IgD-negative memory B cell (primary cell): ENCODE data around the gene UMODL1. TPM values are rescaled to one million over a fixed set of nuclear protein-coding genes. Genes with fewer than 3 reads are reported as not detected.

ENCODE experiments used
- H3K27ac Mint-ChIP-seq, 3 donors: one replicate each; pipeline ENCODE4 v1.8.0; 2020 to 2022; ENCODE audit warnings: mild to moderate bottlenecking in 3 of 3, mixed read lengths in 3 of 3, moderate library complexity in 1 of 3
- H3K27me3 Mint-ChIP-seq: one replicate; pipeline ENCODE4 v1.8.0; 2021; ENCODE audit warnings: mixed read lengths
- H3K36me3 Mint-ChIP-seq: one replicate; pipeline ENCODE4 v1.8.0; 2020; ENCODE audit warnings: mild to moderate bottlenecking, mixed read lengths
- H3K4me1 Mint-ChIP-seq, 3 donors: one replicate each; pipeline ENCODE4 v1.8.0; 2020 to 2022; ENCODE audit warnings: mixed read lengths in 3 of 3, mild to moderate bottlenecking in 1 of 3
- H3K4me3 Mint-ChIP-seq, 4 donors: one replicate each; pipeline ENCODE4 v1.8.0; 2020 to 2022; ENCODE audit warnings: mild to moderate bottlenecking in 4 of 4, mixed read lengths in 4 of 4, moderate library complexity in 3 of 4
- H3K9me3 Mint-ChIP-seq, 3 donors: one replicate each; pipeline ENCODE4 v1.8.0; 2020 to 2021; ENCODE audit warnings: mixed read lengths in 3 of 3, mild to moderate bottlenecking in 1 of 3
- polyA plus RNA-seq: library from polyadenylated mRNA; unstranded; fragments of 300-500 nt; fragmentation: Illumina TruSeq; gene quantifications from one replicate; pipeline ENCODE4 v1.2.3, GENCODE V29; 2021

UMODL1 gene, protein sequence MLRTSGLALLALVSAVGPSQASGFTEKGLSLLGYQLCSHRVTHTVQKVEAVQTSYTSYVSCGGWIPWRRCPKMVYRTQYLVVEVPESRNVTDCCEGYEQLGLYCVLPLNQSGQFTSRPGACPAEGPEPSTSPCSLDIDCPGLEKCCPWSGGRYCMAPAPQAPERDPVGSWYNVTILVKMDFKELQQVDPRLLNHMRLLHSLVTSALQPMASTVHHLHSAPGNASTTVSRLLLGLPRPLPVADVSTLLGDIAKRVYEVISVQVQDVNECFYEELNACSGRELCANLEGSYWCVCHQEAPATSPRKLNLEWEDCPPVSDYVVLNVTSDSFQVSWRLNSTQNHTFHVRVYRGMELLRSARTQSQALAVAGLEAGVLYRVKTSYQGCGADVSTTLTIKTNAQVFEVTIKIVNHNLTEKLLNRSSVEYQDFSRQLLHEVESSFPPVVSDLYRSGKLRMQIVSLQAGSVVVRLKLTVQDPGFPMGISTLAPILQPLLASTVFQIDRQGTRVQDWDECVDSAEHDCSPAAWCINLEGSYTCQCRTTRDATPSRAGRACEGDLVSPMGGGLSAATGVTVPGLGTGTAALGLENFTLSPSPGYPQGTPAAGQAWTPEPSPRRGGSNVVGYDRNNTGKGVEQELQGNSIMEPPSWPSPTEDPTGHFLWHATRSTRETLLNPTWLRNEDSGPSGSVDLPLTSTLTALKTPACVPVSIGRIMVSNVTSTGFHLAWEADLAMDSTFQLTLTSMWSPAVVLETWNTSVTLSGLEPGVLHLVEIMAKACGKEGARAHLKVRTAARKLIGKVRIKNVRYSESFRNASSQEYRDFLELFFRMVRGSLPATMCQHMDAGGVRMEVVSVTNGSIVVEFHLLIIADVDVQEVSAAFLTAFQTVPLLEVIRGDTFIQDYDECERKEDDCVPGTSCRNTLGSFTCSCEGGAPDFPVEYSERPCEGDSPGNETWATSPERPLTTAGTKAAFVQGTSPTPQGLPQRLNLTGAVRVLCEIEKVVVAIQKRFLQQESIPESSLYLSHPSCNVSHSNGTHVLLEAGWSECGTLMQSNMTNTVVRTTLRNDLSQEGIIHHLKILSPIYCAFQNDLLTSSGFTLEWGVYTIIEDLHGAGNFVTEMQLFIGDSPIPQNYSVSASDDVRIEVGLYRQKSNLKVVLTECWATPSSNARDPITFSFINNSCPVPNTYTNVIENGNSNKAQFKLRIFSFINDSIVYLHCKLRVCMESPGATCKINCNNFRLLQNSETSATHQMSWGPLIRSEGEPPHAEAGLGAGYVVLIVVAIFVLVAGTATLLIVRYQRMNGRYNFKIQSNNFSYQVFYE
- 0.05 TPM for polyA plus RNA-seq

DNA sequence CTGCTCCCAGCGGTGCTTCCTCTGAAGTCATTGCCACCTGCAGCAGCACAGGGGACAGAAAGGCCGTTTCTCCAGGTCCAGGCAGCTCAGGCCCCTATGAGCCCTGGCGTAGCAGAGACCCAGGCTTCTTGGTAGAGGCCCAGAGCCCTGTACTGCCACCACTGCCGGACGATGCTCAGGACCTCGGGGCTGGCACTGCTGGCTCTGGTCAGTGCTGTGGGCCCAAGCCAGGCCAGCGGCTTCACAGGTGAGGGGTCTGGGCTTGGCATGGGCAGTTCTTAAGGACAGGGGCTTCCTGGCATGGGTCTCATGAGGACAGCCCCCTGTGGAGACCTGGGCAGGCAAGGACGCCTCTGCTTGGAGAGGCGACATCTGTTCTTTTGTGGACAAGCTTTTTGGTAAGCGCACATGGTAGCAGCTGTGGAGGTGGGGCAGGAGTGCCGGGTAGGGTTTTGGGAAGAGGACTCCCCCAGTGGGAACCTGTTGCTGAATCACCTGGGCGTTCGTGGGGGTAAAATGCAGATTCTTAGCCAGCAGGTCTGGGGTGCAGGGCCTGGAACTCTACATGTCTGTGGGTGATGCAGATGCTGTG is at the start of gene UMODL1:
Gene UMODL1, plus strand, starts transcription at position 172 of the 592 bp plus-strand sequence. Its CDS starts 0 bp downstream, at position 172.
- Mint-ChIP-seq H3K4me1 (peaks cover 17 to 19% (median 17%) of the 10 kb centered on the region in 3 donors), H3K9me3 (no peaks in the 10 kb centered on the region), H3K27ac (no peak within 1 kb of the TSS), H3K36me3 (peaks cover 2% of the 10 kb centered on the region), H3K4me3 (no peak within 1 kb of the TSS), H3K27me3 (peaks cover 2% of the 10 kb centered on the region)

DNA sequence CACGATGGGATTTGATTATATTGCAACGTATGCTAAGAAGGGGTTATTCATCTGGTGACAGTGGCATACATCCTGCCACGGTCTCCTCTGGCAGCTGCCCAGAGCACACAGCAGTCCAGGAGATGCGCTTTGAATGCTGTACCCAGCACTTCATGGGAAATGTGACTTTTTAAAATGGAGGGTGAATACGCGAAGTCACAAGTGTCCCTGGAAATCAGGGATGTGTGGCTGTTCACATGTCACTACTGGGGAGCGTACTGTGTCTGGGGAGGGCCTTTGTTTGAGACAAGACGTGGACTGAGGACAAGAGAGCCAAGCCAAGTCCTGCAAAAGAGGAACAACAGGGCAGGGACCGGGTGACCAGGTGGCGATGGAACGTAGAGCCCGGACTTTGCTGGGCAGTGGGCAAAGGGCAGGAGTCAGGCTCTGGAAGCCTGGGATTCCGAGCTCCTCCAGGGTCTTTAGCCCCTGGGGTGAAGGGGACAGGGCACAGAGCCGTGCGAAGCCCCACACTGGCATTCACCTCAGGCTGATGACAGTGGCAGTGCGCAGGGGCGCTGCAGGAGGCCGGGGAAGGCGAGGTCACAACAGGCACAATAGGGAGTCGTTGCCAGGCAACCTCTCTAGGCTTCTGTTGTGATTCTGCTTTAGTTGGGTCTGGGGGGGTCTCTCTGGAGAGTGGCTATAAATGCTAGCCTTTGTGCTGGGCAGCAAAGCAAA is 49.6 kb upstream of the UMODL1 start:
- Mint-ChIP-seq H3K36me3 (peaks cover 4% of the 10 kb centered on the region), H3K4me3 (no peak overlapping the region), H3K4me1 (peaks cover 0 to 2% (median 0%) of the 10 kb centered on the region in 3 donors), H3K27me3 (peaks cover 21% of the 10 kb centered on the region), H3K9me3 (peaks cover 0 to 3% (median 0%) of the 10 kb centered on the region in 3 donors), H3K27ac (no peak overlapping the region)

DNA sequence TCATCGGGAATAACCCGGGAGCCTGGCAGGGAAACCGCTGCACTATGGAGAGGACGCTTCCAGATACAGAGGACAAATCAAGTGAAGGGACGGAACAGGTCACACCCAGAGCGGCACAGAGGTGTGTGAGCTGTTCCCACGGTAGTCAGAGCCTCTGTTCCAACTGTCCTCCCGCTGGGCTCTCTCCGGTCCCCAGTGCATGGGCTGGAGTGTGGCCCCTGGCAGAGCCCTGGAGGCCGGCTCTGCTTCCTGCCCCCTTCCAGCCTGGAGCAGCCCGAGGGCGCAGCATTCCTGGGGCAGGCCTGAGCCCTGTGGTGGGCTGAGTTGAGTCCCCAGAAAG is 49.1 kb upstream of the UMODL1 start:
- peaks cover 0 to 3% (median 0%) of the 10 kb centered on the region in 3 donors for H3K9me3 Mint-ChIP-seq
- H3K4me3 Mint-ChIP-seq, result no peak overlapping the region
- peaks cover 21% of the 10 kb centered on the region for H3K27me3 Mint-ChIP-seq
- H3K4me1 Mint-ChIP-seq, result peaks cover 0 to 2% (median 0%) of the 10 kb centered on the region in 3 donors
- peaks cover 4% of the 10 kb centered on the region for H3K36me3 Mint-ChIP-seq
- no peak overlapping the region for H3K27ac Mint-ChIP-seq

DNA sequence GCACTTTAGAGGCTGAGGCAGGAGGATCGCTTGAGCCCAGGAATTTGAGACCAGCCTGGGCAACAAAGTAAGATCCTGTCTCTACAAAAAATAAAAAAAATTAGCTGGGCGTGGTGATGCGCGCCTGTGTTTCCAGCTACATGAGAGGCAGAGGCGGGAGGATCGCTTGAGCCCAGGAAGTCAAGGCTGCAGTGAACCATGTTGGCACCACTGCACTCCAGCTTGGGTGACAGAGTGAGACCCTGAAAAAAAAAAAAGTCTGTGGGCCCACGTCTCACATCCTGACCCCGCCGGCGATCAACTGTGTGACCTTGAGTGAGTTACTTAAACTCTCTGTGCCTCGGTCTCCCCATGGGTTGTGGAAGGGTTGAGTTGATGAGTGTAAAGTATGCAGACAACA is 48.2 kb upstream of the UMODL1 start:
- H3K4me1 Mint-ChIP-seq, result peaks cover 0 to 2% (median 0%) of the 10 kb centered on the region in 3 donors
- H3K4me3 Mint-ChIP-seq, result no peak overlapping the region
- peaks cover 4% of the 10 kb centered on the region for H3K36me3 Mint-ChIP-seq
- H3K9me3 Mint-ChIP-seq, result peaks cover 0 to 3% (median 0%) of the 10 kb centered on the region in 3 donors
- H3K27me3 Mint-ChIP-seq, result peaks cover 21% of the 10 kb centered on the region
- H3K27ac Mint-ChIP-seq, result peak overlapping the region in 1 of 3 donors; percentile 50

DNA sequence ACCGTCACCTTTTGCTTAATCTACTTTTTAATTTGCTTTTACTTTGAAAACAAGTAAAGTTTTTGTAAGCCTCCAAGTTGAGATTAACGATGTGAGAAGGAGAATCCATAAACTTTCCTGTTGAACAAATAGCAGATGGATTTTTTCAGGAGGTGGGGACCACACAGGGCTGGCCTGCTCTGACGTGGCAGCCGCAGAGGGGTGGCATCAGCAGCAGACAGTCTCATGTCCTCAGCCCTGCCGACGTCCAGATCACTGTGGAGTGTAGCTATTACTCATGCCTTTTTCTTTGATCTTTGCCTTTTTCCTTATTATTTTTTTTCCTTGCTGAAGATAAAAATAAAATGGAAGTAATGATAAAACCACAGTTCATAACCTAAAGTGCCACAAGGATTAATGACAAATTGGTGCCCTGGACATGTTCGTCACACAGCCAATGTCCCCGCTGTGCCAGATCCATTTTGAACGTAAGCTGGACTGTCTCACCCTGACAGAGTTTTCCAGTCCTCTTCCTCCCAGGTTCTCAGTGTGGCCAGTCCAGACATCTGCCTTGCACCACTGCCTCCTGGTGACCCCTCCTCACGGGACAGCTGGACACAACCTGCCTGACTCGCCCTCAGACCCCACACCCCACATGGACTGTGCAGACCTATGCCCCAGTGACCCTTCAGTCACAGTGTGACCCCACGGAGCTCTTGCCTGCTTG is 45.6 kb upstream of the UMODL1 start:
- peaks cover 0 to 2% (median 0%) of the 10 kb centered on the region in 3 donors for H3K4me1 Mint-ChIP-seq

DNA sequence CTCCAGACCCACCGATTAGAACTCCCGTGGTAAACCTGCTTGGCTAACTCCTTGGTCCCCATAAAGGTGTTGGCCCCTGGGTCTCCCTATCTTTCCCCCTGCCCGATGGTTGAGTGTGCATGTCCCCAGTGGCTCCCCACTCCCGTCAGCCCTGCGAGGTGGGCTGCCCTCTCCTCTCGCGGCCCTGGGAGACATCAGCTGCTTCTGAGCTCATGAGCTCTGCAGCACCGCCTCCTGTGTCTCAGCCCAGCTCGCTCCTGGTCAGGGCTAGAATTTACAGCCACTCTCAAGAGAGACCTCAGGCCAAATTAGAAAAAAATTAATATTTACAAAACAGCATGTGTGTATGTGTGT is 45.1 kb upstream of the UMODL1 start:
- H3K36me3 Mint-ChIP-seq, result no peaks in the 10 kb centered on the region

More for the DNA sequence above, 45.6 kb upstream of the UMODL1 start:
- Mint-ChIP-seq H3K9me3 (no peaks in the 10 kb centered on the region), H3K27me3 (peaks cover 17% of the 10 kb centered on the region), H3K4me3 (no peak overlapping the region), H3K27ac (no peak overlapping the region), H3K36me3 (no peaks in the 10 kb centered on the region)

DNA sequence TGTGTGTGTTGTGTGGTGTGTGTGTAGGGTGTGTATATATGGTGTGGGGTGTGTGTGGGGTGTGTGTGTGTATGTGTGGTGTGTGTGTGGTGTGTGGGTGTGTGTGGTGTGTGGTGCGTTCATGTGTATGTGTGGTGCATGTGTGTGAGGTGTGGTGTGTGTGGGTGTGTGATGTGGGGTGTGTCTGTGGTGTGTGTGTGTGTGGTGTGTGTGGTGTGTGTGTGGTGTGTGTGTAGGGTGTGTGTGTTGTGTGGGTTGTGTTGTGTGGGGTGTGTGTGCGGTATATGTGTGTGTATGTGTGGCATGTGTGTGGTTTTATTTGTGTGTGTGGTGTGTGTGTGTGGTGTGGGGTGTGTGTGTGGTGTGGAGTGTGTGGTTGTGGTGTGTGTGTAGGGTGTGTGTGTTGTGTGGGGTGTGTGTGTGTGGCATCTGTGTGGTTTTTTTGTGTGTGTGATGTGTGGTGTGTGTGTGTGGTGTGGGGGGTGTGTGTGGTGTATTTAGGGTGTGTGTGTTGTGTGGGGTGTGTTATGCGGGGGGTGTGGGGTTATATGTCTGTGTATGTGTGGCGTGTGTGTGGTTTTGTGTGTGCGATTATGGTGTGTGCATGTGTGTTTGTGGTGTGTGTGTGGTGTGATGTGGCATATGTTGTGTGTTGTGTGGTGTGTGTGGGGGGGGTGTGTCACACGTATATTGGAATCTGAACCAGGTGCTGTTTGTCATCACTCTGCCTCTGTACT is 43.9 kb upstream of the UMODL1 start:
- no peak overlapping the region for H3K27ac Mint-ChIP-seq
- no peak overlapping the region for H3K4me3 Mint-ChIP-seq
- no peaks in the 10 kb centered on the region for H3K36me3 Mint-ChIP-seq
- H3K9me3 Mint-ChIP-seq, result no peaks in the 10 kb centered on the region
- peaks cover 14% of the 10 kb centered on the region for H3K27me3 Mint-ChIP-seq
- peaks cover 0 to 7% (median 0%) of the 10 kb centered on the region in 3 donors for H3K4me1 Mint-ChIP-seq

More for the DNA sequence above, 45.1 kb upstream of the UMODL1 start:
- Mint-ChIP-seq H3K27ac (no peak overlapping the region), H3K27me3 (peaks cover 19% of the 10 kb centered on the region), H3K4me3 (no peak overlapping the region), H3K4me1 (peaks cover 0 to 2% (median 0%) of the 10 kb centered on the region in 3 donors), H3K9me3 (no peaks in the 10 kb centered on the region)

DNA sequence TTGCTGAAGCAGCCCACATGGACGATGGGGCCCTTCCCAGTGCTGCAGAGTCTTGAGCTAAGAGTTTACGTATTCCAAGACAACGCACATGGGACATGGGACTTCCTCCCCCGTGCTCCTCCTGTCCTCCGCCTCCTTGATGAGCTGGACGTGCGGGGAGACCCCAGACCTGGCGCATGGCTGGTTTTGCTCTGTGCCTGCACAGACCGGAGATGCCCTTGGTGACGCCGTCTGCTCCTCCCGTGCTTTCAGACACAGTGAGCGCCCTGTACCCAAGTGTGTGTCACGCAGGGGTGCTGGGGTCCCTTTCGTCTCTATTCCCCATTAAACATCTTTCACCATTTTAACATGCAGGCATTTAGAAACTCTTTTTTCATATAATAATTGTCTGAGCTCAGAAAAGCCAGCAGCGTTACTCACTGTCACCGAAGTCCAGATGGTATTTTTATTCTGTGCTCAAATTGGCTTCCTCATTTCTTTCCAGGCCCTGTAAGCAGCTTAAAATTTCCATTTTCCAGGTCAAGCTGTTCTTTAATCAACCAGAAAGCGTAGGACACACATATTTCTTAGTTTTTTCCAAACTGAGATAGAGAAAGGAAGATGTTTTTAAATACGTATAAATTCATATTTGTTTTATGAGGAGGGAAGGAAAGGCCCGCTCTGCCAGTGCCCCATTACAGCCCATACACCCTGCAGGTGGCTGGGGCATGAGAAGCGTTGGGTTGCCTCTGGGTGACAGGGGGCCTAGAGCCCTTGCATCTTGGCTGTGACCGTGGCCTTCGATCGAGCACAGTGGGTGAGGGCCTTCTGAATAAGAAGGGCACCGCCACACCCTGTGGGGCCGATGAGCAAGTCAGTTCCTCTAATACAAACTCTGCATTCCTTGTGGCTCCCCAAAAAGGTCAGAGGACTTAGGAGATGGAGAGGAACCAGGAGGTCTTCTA is 43.0 kb upstream of the UMODL1 start:
- Mint-ChIP-seq H3K27me3 (peaks cover 11% of the 10 kb centered on the region), H3K36me3 (no peaks in the 10 kb centered on the region), H3K4me1 (peaks cover 0 to 7% (median 0%) of the 10 kb centered on the region in 3 donors), H3K4me3 (no peak overlapping the region), H3K27ac (no peak overlapping the region), H3K9me3 (no peaks in the 10 kb centered on the region)

DNA sequence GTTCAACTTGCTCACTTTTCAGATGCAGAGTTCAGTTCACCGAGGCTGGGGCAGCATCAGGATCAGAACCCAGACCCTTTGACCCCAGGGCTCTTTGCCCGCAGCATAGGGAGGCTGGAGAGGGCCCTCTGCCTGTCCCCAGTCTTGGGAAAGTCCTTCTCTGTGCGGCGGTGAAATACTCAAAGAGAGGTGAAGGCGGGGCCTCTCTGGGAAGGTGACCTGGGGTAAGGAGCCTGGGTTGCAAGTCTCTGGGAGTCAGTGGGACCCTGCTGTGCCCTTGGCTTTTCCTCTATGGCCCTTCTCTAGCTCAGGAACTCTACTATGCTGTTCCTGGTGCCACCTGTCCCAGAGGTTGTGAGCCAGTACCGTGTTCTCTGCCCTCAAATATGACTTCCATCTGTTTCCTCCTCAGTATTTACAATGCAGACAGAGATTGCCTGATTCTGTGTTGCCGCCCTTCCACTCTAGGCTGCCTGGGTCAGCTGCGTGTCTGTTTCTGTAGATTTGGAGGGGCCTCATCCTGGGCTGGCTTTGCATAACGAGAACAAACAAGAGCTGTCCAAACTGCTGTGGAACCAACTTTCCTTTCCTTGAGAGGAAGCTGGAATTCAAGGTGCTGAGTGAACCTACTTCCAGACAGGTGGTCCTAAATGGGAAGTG is 42.2 kb upstream of the UMODL1 start:
- Mint-ChIP-seq H3K27ac (no peak overlapping the region), H3K9me3 (no peaks in the 10 kb centered on the region)

DNA sequence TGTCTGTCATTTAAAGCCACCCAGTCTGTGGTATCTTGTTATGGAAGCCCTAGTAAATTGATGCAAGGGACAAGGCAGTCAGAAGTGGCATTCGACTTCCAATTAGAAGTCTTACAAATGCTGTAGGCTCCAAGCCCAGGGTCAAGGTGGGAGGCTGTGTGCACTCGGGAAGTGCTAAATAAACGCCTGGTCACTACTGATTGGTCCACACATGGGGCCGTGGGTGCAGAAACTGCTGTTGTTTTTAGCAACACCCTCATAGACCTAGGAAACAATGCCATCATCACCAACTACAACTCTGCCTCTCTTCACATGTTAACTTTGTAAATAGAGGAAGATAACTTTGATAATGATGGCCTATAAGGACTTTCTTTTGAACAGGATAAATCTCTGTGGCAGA is 40.8 kb upstream of the UMODL1 start:
- H3K36me3 Mint-ChIP-seq, result no peaks in the 10 kb centered on the region
- H3K27ac Mint-ChIP-seq, result no peak overlapping the region
- H3K9me3 Mint-ChIP-seq, result no peaks in the 10 kb centered on the region
- no peak overlapping the region for H3K4me3 Mint-ChIP-seq
- peaks cover 0 to 7% (median 0%) of the 10 kb centered on the region in 3 donors for H3K4me1 Mint-ChIP-seq
- H3K27me3 Mint-ChIP-seq, result peaks cover 8% of the 10 kb centered on the region

More for the DNA sequence above, 42.2 kb upstream of the UMODL1 start:
- Mint-ChIP-seq H3K36me3 (no peaks in the 10 kb centered on the region), H3K27me3 (peaks cover 10% of the 10 kb centered on the region), H3K4me3 (no peak overlapping the region), H3K4me1 (peaks cover 0 to 7% (median 0%) of the 10 kb centered on the region in 3 donors)

DNA sequence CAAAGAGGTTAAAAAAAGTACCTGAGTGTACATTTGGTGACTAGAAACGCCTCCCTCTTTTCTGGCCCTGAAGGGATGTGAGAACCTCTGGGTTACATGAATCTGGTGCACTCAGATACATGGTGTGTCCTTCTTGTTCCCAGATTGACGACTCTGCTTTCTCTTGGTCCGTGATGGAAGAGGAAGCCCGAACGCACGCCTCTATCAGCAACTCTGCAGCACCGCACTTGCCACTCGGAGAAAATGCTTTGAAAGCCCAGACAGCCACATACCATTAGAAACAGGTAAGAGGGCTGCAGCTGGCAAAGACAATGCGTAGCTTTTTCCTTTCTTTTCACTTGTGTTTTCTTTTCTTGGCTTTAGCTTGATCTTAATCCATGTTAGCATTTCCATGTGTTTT is 39.9 kb upstream of the UMODL1 start:
- Mint-ChIP-seq H3K4me1 (peaks cover 0 to 7% (median 0%) of the 10 kb centered on the region in 3 donors), H3K27me3 (peaks cover 5% of the 10 kb centered on the region), H3K9me3 (no peaks in the 10 kb centered on the region), H3K27ac (no peak overlapping the region), H3K36me3 (no peaks in the 10 kb centered on the region), H3K4me3 (no peak overlapping the region)
